Sciatic nerve (tissue), 2 donors: ENCODE data around the gene IPO4. TPM values are rescaled to one million over a fixed set of nuclear protein-coding genes. Genes with fewer than 3 reads are reported as not detected.

Source experiments
- ATAC-seq: fragments of 200-7000 bp; cut with Tn5 transposase; one replicate; pipeline ENCODE4 v1.9.1; 2020; ENCODE audit warnings: mild to moderate bottlenecking, moderate library complexity
- DNase-seq: peaks from one replicate; pipeline ENCODE4 v3.0.0-alpha.2; 2020; ENCODE audit warnings: low spot score
- intact Hi-C: fragments of 100-400 bp; cut with DNase I; formaldehyde crosslinking; loops from one replicate; pipeline ENCODE4 v1.14.2; 2022
- microRNA-seq: library from miRNA; unstranded; fragments of <30 nt; microRNA quantifications from one replicate; pipeline ENCODE4 v1.2.0, GENCODE V29; 2020
- total RNA-seq: library from RNA; stranded (reverse); fragmentation: NEBNext Ultra II Directional; extraction: Animal tissue kit (Norgen Biotek cat#: 25700); gene quantifications from one replicate; pipeline ENCODE4 v1.2.1, GENCODE V29; 2021
- donor health status: DM: no; HTN: no; CAD: no.
- donor health status: DM: no; HTN: no; CAD: no.

IPO4 gene
- total RNA-seq, 1 donor from 2014 or later: 17.7 TPM

DNA sequence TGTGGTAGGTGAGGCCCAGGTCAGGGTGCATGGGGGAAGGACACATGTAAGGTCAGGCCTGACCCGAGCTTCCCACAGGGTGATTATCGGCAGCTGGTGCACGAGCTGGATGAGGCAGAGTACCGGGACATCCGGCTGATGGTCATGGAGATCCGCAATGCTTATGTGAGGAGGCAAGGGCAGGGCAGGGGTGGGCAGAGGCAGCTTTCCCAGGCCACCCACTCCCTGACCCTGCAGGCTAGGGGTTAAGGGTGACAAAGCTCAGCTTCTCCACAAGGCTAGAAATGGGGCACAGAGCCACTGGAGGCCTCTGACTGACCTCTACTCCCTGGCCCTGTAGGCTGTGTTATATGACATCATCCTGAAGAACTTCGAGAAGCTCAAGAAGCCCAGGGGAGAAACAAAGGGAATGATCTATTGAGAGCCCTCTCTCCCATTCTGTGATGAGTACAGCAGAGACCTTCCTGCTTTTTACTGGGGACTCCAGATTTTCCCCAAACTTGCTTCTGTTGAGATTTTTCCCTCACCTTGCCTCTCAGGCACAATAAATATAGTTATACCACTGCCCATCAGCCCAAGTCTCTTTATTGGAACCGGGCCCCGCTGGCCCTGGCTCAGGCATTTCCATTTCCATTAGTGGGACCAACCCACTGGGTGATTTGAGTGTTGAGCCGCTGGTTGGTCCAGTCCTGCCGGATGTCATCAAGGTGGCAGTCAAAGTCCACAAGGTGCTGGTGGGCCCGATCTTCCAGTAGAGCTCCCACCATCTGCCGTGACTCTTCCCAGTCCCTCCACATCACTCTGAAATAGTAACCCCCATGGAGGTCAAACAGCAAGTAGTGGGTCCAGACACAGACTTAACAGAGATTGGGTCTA lies 50.0 kb downstream of the IPO4 start:
- ATAC-seq (no peak), DNase-seq (no peak)
- intact Hi-C loops: no loop called here

DNA sequence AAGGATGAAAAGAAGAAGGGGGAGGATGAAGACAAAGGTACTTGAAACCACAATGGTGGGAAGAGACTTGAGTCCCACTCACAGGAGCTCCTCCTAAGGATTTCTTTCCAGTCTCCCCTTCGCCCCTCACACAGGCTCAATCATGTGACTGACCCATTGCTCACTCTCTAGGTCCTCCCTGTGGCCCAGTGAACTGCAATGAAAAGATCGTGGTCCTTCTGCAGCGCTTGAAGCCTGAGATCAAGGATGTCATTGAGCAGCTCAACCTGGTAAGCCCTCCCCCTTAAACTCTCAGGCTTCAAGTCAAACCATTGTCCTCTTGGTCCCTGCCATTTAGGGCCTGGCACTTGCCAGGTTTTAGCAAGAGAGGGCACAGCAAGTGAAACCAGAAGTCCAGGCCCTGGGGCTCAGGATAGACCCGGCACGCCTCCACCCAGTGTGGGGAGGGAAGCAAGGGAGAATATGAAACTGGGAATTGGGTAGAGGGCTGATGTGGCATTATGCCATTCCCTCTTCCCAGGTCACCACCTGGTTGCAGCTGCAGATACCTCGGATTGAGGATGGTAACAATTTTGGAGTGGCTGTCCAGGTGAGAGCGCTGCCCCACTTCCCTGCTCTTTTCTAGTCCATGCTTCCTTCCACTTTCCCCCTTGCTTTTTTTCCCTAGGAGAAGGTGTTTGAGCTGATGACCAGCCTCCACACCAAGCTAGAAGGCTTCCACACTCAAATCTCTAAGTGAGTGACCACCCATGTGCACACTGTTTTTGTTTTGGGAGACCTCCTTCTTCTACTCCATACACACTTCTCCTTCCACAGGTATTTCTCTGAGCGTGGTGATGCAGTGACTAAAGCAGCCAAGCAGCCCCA lies 50.9 kb downstream of the IPO4 start:
- ATAC-seq (no peak), DNase-seq (no peak)
- intact Hi-C loops: no loop called here

DNA sequence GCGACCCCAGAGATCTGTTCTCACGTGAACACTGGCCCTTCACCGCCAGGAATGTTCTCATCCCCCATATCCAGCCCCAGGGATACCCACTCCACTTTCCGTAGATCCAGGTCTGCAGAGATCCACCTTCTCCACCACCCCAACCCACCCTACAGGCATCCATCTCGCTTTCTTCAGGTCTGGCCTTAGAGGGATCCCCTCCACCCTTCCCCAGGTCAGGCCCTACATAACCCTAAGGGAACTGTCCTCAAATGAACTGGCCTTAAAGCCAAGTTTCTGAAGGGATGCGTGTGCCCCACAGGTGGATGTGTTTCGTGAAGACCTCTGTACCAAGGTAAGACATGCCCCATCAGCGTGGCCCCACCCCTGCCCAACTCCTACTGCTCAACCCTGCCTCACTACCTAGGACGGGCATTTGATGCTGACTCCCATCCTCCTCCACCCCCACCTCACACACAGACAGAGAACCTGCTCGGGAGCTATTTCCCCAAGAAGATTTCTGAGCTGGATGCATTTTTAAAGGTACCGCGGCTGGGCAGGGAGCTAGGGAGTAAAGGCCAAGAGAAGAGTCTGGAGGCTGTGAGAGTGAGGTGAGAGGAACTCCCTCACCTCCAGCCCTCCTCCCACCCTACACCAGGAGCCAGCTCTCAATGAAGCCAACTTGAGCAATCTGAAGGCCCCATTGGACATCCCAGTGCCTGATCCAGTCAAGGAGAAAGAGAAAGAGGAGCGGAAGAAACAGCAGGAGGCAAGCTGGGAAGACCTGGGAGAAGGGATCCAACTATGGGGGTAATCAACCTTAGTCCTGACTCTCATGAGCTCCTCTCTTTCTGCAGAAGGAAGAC lies 51.7 kb downstream of the IPO4 start:
- DNase-seq: no peak

DNA sequence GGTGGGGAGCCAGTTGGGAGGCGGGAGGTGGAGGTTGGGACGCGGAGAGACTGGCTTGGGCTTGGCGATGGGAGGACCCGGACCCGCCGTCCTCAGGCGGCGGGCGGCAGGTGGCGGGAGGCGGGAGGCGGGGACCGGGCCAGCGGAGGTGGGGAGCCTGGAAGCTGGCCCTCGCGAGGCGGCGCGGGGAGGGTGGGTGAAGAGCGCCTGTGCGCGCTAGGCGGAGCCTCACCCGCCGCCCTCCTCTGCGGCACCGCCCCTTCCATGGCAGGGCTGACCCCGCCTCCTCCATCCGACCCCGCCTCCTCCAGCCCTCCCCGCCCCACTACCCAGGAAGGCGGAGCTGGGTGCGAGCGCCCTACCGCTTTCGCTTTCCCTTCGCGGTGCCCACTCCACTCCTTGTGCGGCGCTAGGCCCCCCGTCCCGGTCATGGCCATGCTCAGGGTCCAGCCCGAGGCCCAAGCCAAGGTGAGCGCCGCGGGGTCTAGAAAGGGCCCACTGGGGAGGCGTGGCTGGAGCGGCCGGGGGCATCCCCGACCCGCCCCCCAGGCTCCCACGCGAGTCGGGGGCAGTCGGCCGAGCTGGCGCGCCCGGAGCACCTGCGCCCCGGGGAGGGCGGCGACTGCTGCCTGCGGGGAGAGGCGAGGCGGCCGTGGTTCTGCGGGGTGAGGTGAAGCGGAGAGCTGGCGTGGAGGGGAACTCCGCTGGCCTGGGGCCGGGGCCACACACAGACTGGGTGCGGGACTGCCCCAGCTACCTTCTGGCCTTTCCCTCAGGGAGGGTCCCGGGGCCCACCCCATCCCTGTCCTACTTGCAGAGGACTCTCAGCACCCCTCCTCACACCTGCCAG lies 52.6 kb downstream of the IPO4 start, which contains the start of gene PSME1:
Gene PSME1, plus strand, starts transcription at position 361 of the 850 bp plus-strand sequence. Its CDS starts 69 bp downstream, at position 430.
- ATAC-seq (peak; percentile 98), DNase-seq (peak; percentile 96)
- intact Hi-C loops: no loop called here

More for the DNA sequence above, 51.7 kb downstream of the IPO4 start:
- no peak for ATAC-seq
- intact Hi-C loops: no loop called here

DNA sequence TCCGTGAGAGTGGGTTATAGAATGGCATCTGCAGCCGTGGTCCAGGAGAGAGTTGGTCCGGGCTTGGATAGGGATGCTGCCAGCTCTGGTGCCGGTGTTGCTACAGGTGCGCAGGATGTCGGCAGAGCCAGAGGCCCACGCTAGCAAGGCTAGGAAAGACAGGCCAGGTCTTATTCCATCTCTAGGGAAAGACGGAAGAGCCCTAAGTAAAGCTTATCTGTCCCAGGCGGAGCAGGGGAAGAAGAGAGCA lies 53.1 kb downstream of the IPO4 start:
- intact Hi-C loops: no loop called here
- ATAC-seq (peak; percentile 0), DNase-seq (no peak)

DNA sequence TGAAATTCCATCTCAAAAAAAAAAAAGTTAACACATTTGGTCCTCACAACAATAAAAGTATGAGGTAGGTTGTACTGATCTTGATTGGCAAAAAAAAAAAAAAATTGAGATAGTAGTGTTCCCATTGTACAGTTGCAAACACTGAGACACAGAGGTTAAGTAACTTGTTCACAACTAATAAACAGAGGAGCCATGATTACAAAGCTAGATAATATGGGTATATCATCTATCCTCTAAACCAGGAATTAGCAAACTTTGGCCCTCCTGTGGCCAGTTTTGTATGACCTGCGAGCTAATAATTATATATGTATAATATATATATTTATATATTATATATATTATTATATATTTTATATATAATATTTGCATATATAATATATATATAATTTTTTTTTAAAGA lies 54.9 kb downstream of the IPO4 start:
- no peak for DNase-seq
- intact Hi-C loops: no loop called here
- no peak for ATAC-seq

DNA sequence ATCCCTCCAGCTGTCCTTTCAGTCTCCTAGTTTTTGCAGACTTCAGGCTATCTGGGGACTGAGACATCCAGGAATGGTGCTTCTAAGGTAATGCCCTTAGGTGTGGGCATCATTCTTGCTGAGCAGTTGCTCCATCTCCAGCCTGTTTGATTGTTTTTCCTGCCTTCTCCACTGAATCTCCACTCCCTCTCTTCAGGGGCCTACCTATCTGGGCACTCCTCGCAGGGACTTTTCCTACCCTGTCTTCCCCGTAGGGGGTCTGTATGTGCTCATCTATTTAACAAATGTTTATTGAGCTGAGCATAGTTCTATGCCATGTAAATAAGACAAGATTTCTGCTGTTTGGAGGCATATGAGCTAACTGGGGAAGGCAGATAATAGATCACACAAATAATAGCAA lies 55.6 kb downstream of the IPO4 start:
- no peak for DNase-seq
- intact Hi-C loops: no loop called here
- ATAC-seq: no peak

DNA sequence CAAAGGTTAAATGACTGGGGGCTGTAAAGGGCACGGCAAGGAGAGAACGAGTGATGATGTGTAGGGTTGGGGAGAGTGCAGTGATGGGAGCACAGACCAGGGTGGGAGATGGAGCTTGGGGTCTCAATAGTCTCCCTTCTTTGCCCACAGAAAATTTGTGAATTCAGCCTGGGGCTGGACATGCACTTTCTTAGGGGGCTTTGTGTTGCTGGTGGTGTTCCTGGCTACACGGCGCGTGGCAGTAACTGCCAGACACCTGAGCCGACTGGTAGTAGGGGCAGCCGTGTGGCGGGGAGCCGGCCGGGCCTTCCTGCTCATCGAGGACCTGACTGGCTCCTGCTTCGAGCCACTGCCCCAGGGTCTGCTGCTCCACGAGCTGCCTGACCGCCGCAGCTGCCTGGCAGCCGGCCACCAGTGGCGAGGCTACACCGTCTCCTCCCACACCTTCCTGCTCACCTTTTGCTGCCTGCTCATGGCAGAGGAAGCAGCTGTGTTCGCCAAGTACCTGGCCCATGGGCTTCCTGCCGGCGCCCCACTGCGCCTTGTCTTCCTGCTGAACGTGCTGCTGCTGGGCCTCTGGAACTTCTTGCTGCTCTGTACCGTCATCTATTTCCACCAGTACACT lies 56.4 kb downstream of the IPO4 start:
- intact Hi-C loops: no loop called here
- DNase-seq (no peak), ATAC-seq (no peak)

DNA sequence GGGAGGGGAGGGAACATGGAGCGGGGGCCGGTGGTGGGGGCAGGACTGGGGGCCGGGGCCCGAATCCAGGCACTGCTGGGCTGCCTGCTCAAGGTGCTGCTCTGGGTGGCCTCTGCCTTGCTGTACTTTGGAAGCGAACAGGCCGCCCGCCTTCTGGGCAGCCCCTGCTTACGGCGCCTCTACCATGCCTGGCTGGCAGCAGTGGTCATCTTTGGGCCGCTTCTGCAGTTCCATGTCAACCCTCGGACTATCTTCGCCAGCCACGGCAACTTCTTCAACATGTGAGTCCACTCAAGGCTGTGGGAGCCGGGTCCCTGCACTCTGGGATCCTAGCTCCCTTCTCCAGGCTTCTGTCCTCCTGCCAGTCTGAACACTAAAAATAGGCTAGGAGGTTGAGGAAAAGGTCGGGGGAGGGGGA lies 57.1 kb downstream of the IPO4 start:
- intact Hi-C loops: no loop called here
- DNase-seq (no peak), ATAC-seq (no peak)

DNA sequence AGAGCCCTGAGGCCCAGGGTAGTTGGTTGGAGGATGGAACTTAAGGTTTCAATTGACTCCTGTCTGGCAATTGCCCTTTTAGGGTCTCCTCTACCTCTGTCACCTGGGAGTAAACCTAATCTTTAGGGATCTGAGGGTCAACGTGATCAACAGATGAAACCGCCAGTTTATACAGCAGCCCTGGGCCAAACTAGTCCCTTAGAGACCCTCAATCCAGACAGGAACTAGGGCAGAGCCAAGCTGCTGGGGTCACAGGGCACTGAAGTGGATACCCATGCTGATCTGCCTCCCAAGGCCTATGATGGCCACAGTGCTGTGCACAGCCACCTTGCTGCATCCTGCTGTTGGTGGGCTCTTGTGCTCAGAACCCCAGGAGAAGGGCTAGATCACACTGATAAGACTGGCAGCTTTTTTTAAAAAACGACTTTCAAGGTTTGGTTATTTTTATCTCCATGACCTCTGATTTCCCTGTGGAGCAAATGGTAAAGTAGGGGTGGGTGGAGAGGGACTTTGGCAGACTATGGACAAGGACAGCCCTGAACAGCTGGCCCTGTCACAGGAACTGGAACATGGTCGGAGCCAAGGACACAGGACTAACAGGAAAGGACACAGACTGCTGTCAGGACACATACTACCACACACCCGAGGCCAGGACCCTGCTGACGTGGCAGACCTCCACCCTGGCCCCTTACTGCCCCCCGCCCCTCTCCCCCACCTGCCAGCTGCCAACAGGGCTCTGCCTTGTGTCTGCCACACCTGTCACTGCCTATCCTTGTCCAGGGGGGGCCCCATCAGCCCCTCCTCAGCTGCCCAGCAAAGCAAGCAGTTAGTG lies 57.7 kb downstream of the IPO4 start:
- no peak for ATAC-seq
- no peak for DNase-seq

DNA sequence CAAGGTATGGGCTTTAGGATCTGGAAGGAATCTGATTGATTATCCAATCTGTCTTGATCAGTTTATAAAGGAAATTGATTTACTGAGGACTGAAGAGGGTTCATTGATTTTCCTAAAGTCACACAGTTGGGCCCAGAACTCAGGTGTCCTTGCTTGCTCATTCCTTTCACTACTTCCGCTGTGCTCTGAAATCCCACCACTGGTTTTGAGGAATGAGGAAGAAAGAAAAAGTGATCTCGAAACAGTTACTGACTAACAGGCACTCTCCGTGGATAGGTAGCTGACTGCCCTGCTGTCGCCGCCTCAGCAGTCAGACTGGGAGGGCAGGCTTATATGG lies 58.3 kb downstream of the IPO4 start, which contains the start of gene FITM1:
Gene FITM1, plus strand, starts transcription at position 280 of the 337 bp plus-strand sequence. CDS start 905 bp downstream, outside the sequence.
- intact Hi-C loops: no loop called here
- no peak for ATAC-seq
- no peak for DNase-seq

More for the DNA sequence above, 57.7 kb downstream of the IPO4 start:
- intact Hi-C loops: no loop called here

Small RNAs within 50 kb of the gene (microRNA-seq; reads per million reads assigned to microRNA genes)
- gene MIR7703: not detected

Other genes with a start within 250 kb of the IPO4 start
- gene DHRS4, start 235.0 kb downstream of the IPO4 start, total RNA-seq: 24.3 TPM
- gene DHRS4L2, start 199.9 kb downstream of the IPO4 start, total RNA-seq: 23.0 TPM
- gene CARMIL3, start 136.8 kb downstream of the IPO4 start, total RNA-seq: 0.58 TPM
- gene CPNE6, start 117.3 kb downstream of the IPO4 start, total RNA-seq: not detected
- gene PCK2, start 94.5 kb downstream of the IPO4 start, total RNA-seq: 11.9 TPM
- gene DCAF11, start 74.0 kb downstream of the IPO4 start, total RNA-seq: 47.6 TPM
- 2.9 TPM for gene NRL, start 73.9 kb downstream of the IPO4 start, total RNA-seq
- 0.76 TPM for gene FITM1, start 58.2 kb downstream of the IPO4 start, total RNA-seq
- gene PSME1, start 52.6 kb downstream of the IPO4 start, total RNA-seq: 116 TPM
- 14.8 TPM for gene EMC9, start 47.2 kb downstream of the IPO4 start, total RNA-seq
- 77.7 TPM for gene PSME2, start 42.2 kb downstream of the IPO4 start, total RNA-seq
- 61.5 TPM for gene RNF31, start 41.3 kb downstream of the IPO4 start, total RNA-seq
- 107 TPM for gene IRF9, start 27.6 kb downstream of the IPO4 start, total RNA-seq
- gene REC8, start 16.7 kb downstream of the IPO4 start, total RNA-seq: 20.9 TPM
- gene TM9SF1, start 6.6 kb upstream of the IPO4 start, total RNA-seq: 40.8 TPM
- gene TSSK4, start 16.9 kb upstream of the IPO4 start, total RNA-seq: not detected
- gene CHMP4A, start 24.7 kb upstream of the IPO4 start, total RNA-seq: 56.4 TPM
- gene MDP1, start 27.2 kb upstream of the IPO4 start, total RNA-seq: 13.8 TPM
- gene NEDD8, start 43.6 kb upstream of the IPO4 start, total RNA-seq: 132 TPM
- 52.0 TPM for gene GMPR2, start 44.1 kb upstream of the IPO4 start, total RNA-seq
- 81.1 TPM for gene TINF2, start 53.8 kb upstream of the IPO4 start, total RNA-seq
- gene TGM1, start 74.4 kb upstream of the IPO4 start, total RNA-seq: 13.2 TPM
- gene RABGGTA, start 82.8 kb upstream of the IPO4 start, total RNA-seq: 31.9 TPM
- 27.7 TPM for gene DHRS1, start 111.0 kb upstream of the IPO4 start, total RNA-seq
- gene NOP9, start 111.0 kb upstream of the IPO4 start, total RNA-seq: 21.4 TPM
- gene CIDEB, start 119.2 kb upstream of the IPO4 start, total RNA-seq: 17.3 TPM
- gene LTB4R2, start 121.3 kb upstream of the IPO4 start, total RNA-seq: 5.6 TPM
- gene LTB4R, start 122.7 kb upstream of the IPO4 start, total RNA-seq: 6.7 TPM
- gene ADCY4, start 146.3 kb upstream of the IPO4 start, total RNA-seq: 68.1 TPM
- gene RIPK3, start 151.2 kb upstream of the IPO4 start, total RNA-seq: 8.9 TPM
- 78.9 TPM for gene NFATC4, start 179.4 kb upstream of the IPO4 start, total RNA-seq
- 20.0 TPM for gene NYNRIN, start 210.2 kb upstream of the IPO4 start, total RNA-seq
- gene CBLN3, start 240.9 kb upstream of the IPO4 start, total RNA-seq: 7.0 TPM
- gene KHNYN, start 241.1 kb upstream of the IPO4 start, total RNA-seq: 73.4 TPM